NCI-H2029 treated with DMSO at 0.1 percent for 48 hours (cell line): ENCODE measurements around the gene CENPA.
"Not testable (repeated sequence)": the region's sequence is repeated elsewhere in the genome, so short reads cannot be mapped to it uniquely, and the experiment has no call there.

ENCODE experiments used
- DNase-seq: peaks from one replicate; lab custom pipeline; 2025; lab: John Stamatoyannopoulos, UW

The CENPA gene

GRCh38 chr2:26792720-26793119 lies 6.9 kb downstream of the CENPA start:
- DNase-seq = no peak

GRCh38 chr2:26793518-26793917 lies 7.7 kb downstream of the CENPA start:
- no peak for DNase-seq

GRCh38 chr2:26795135-26795534 lies 9.3 kb downstream of the CENPA start:
- DNase-seq = not testable (repeated sequence)

- no peak for DNase-seq
Measured at GRCh38 chr2:26801328-26801727, 15.5 kb downstream of the CENPA start.

GRCh38 chr2:26801796-26802195 lies 15.9 kb downstream of the CENPA start:
- DNase-seq = no peak

- no peak for DNase-seq
Measured at GRCh38 chr2:26805241-26805676, 19.4 kb downstream of the CENPA start.

- DNase-seq = no peak
Measured at GRCh38 chr2:26807788-26808460, 22.1 kb downstream of the CENPA start.

GRCh38 chr2:26809211-26809610 lies 23.4 kb downstream of the CENPA start:
- no peak for DNase-seq

- no peak for DNase-seq
Measured at GRCh38 chr2:26809876-26810577, 24.2 kb downstream of the CENPA start.

- no peak for DNase-seq
Measured at GRCh38 chr2:26811261-26811660, 25.4 kb downstream of the CENPA start.

GRCh38 chr2:26811791-26812694 lies 26.2 kb downstream of the CENPA start:
- DNase-seq = no peak

- DNase-seq = no peak
Measured at GRCh38 chr2:26812731-26813130, 26.9 kb downstream of the CENPA start.

- not testable (repeated sequence) for DNase-seq
Measured at GRCh38 chr2:26814072-26814765, 28.4 kb downstream of the CENPA start.

GRCh38 chr2:26816893-26817292 lies 31.0 kb downstream of the CENPA start:
- peak; percentile 30 for DNase-seq

GRCh38 chr2:26818255-26818654 lies 32.4 kb downstream of the CENPA start:
- DNase-seq = no peak

GRCh38 chr2:26818972-26819371 lies 33.1 kb downstream of the CENPA start:
- DNase-seq = no peak

GRCh38 chr2:26820932-26821331 lies 35.1 kb downstream of the CENPA start:
- DNase-seq = no peak

GRCh38 chr2:26822877-26823276 lies 37.0 kb downstream of the CENPA start:
- no peak for DNase-seq

GRCh38 chr2:26838121-26838906 lies 52.5 kb downstream of the CENPA start:
- no peak for DNase-seq

GRCh38 chr2:26840937-26841610 lies 55.2 kb downstream of the CENPA start:
- DNase-seq = no peak

- DNase-seq = no peak
Measured at GRCh38 chr2:26843041-26843440, 57.2 kb downstream of the CENPA start.
